PC-9 (cell line): ENCODE data around the gene TSACC. TPM values are rescaled to one million over a fixed set of nuclear protein-coding genes. Genes with fewer than 3 reads are reported as not detected.
A peak's percentile ranks its signal among the peaks of the same experiment; 100 is the strongest.

Experiments
- BruUV-seq: library from RNA; stranded (reverse); fragments of 400-500 nt; replicated peaks from 2 replicates; lab custom pipeline; 2021; lab: Mats Ljungman, UMichigan
- CTCF ChIA-PET: fragments of 300-600 bp; sonication (Branson Sonifier 250); formaldehyde crosslinking; loops from one replicate; lab custom pipeline; 2022; ENCODE audit warnings: antibody characterized with exemption; lab: Charles Lee
- POLR2A ChIA-PET: fragments of 300-600 bp; sonication (Branson Sonifier 250); formaldehyde crosslinking; loops from one replicate; lab custom pipeline; 2022; ENCODE audit warnings: antibody characterized with exemption; ENCODE audit not compliant: unreplicated experiment; lab: Charles Lee
- DNase-seq, 2 experiments: peaks; one replicate each; pipeline versions ENCODE4 v3.0.0 to v3.0.0-alpha.2; 2015 to 2022; ENCODE audit warnings: mixed read lengths in 1 of 2
- H2AFZ ChIP-seq: fragments of 200-600 bp; sonication (generic); 2 replicates; pipeline ENCODE4 v1.8.1; 2017; ENCODE audit warnings: antibody characterized with exemption
- H3F3A ChIP-seq: fragments of 200-600 bp; sonication (generic); 2 replicates; pipeline ENCODE4 v1.8.1; 2017; ENCODE audit warnings: antibody characterized with exemption, mild to moderate bottlenecking, low read depth; ENCODE audit not compliant: insufficient read depth
- H3K27ac ChIP-seq: fragments of 200-600 bp; sonication (generic); 2 replicates; pipeline ENCODE4 v1.6.1; 2016; ENCODE audit warnings: mixed run types
- H3K27me3 ChIP-seq: fragments of 200-600 bp; sonication (generic); 2 replicates; pipeline ENCODE4 v1.6.1; 2016; ENCODE audit warnings: low read depth, mixed run types; ENCODE audit not compliant: insufficient read depth
- H3K36me3 ChIP-seq: fragments of 200-600 bp; sonication (generic); 2 replicates; pipeline ENCODE4 v1.6.1; 2016; ENCODE audit warnings: low read depth, mixed run types
- H3K4me1 ChIP-seq: fragments of 200-600 bp; sonication (generic); replicated peaks from 2 replicates; pipeline ENCODE4 v1.6.1; 2016; ENCODE audit warnings: mixed run types; ENCODE audit not compliant: insufficient read depth
- H3K4me2 ChIP-seq: fragments of 200-600 bp; sonication (generic); 2 replicates; pipeline ENCODE4 v1.6.1; 2017; ENCODE audit warnings: mixed run types
- H3K4me3 ChIP-seq: fragments of 200-600 bp; sonication (generic); 2 replicates; pipeline ENCODE4 v1.6.1; 2016; ENCODE audit warnings: mixed run types
- H3K79me2 ChIP-seq: fragments of 200-600 bp; sonication (generic); 2 replicates; pipeline ENCODE4 v1.6.1; 2017; ENCODE audit warnings: low read depth, mixed run types
- H3K9me2 ChIP-seq: fragments of 200-600 bp; sonication (generic); 2 replicates; pipeline ENCODE4 v1.8.1; 2017; ENCODE audit warnings: mild to moderate bottlenecking; ENCODE audit not compliant: insufficient read depth
- H3K9me3 ChIP-seq: fragments of 200-600 bp; sonication (generic); 2 replicates; pipeline ENCODE4 v1.8.1; 2016; ENCODE audit warnings: low read depth; ENCODE audit not compliant: insufficient read depth
- H4K20me1 ChIP-seq: fragments of 200-600 bp; sonication (generic); 2 replicates; pipeline ENCODE4 v1.8.1; 2017; ENCODE audit not compliant: insufficient read depth
- EZH2 ChIP-seq: fragments of 200-600 bp; sonication (generic); IDR thresholded peaks from 2 replicates; pipeline ENCODE4 v1.8.0; 2017; ENCODE audit warnings: antibody characterized with exemption, low read depth
- intact Hi-C: fragments of 100-400 bp; cut with micrococcal nuclease; formaldehyde crosslinking; loops from one replicate; pipeline ENCODE4 v1.10.0; 2022; ENCODE audit not compliant: unreplicated experiment
- total RNA-seq: library from RNA; stranded (reverse); gene quantifications from 2 replicates; pipeline ENCODE4 v1.2.3, GENCODE V29; 2021
- TF ChIP-seq, protein P1 (sequence below): fragments of 200-600 bp; sonication (generic); conservative IDR thresholded peaks from 2 replicates; pipeline ENCODE4 v1.6.1; 2017; ENCODE audit warnings: mixed run types, antibody characterized with exemption, mild to moderate bottlenecking, moderate library complexity

The TSACC gene
- total RNA-seq, 1 experiment from 2014 or later = 1.3 TPM

DNA sequence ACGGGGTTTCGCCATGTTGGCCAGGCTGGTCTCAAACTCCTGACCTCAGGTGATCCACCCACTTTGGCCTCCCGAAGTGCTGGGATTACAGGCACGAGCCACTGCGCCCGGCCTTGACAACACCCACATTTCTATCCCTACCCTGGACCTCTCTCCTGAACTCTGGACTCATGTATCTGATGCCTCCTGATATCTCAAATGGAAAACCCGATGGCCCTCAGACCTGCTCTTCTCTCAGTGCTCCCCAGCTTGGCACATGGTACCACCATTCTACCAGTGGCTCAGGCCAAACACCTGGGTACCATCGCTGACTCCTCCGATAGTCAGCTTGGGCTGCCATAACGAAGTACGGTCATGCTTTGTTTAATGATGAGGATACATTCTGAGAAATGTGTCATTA is 22.2 kb downstream of the TSACC start:
- BruUV-seq = no TSS peak
- intact Hi-C loops = no loop called here

DNA sequence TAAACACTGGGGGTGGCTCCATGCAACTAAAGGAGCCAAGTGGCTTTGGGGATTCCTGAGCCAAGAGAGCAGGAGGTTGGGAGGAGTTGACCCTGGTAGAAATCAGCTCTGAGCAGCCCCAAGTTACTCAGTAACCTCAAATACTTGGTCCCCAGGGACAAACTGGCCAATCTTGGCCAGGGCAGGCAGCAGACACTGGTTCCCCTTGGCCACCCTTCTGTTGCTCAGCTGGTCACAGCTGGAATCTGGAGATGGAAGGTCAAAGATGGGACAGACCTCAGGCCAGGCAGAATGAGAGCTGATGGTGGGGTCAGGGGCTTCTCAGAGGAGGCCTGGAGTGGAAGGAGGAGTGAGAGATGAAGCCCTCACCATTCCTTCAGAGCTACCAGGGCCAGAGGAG is 27.4 kb downstream of the TSACC start:
- H3K9me2 ChIP-seq = no peaks in the 10 kb centered on the region
- TF ChIP-seq EZH2 = no peak
- TF ChIP-seq, protein P1, sequence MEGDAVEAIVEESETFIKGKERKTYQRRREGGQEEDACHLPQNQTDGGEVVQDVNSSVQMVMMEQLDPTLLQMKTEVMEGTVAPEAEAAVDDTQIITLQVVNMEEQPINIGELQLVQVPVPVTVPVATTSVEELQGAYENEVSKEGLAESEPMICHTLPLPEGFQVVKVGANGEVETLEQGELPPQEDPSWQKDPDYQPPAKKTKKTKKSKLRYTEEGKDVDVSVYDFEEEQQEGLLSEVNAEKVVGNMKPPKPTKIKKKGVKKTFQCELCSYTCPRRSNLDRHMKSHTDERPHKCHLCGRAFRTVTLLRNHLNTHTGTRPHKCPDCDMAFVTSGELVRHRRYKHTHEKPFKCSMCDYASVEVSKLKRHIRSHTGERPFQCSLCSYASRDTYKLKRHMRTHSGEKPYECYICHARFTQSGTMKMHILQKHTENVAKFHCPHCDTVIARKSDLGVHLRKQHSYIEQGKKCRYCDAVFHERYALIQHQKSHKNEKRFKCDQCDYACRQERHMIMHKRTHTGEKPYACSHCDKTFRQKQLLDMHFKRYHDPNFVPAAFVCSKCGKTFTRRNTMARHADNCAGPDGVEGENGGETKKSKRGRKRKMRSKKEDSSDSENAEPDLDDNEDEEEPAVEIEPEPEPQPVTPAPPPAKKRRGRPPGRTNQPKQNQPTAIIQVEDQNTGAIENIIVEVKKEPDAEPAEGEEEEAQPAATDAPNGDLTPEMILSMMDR = no peak
- ChIA-PET POLR2A (no interaction called here), CTCF (no interaction called here)
- H3K79me2 ChIP-seq = no peaks in the 10 kb centered on the region
- H3K36me3 ChIP-seq = no peaks in the 10 kb centered on the region
- no peaks in the 10 kb centered on the region for H3K27me3 ChIP-seq
- H3K4me3 ChIP-seq = no peak overlapping the region
- no peaks in the 10 kb centered on the region for H3K9me3 ChIP-seq
- H3K4me2 ChIP-seq = no peak overlapping the region
- DNase-seq = no peak
- intact Hi-C loops = no loop called here
- peaks cover 35% of the 10 kb centered on the region for H3K4me1 ChIP-seq
- BruUV-seq = no TSS peak
- H3F3A ChIP-seq = peaks cover 16% of the 10 kb centered on the region
- no peaks in the 10 kb centered on the region for H4K20me1 ChIP-seq
- no peak overlapping the region for H3K27ac ChIP-seq
- no peak overlapping the region for H2AFZ ChIP-seq

More for the DNA sequence above, 22.2 kb downstream of the TSACC start:
- H3K9me3 ChIP-seq = no peaks in the 10 kb centered on the region
- no peaks in the 10 kb centered on the region for H4K20me1 ChIP-seq
- no peak overlapping the region for H3K4me3 ChIP-seq
- H3K36me3 ChIP-seq = no peaks in the 10 kb centered on the region
- no peak overlapping the region for H2AFZ ChIP-seq
- no peak overlapping the region for H3K4me2 ChIP-seq
- no peaks in the 10 kb centered on the region for H3K79me2 ChIP-seq
- no peak for DNase-seq
- no peaks in the 10 kb centered on the region for H3K9me2 ChIP-seq
- no peaks in the 10 kb centered on the region for H3F3A ChIP-seq
- H3K4me1 ChIP-seq = peaks cover 9% of the 10 kb centered on the region; the same call in 1 of the 2 replicates
- TF ChIP-seq, protein P1 = no peak
- no peak for TF ChIP-seq EZH2
- ChIA-PET CTCF (interaction anchor here (0.6 kb wide), 1 partner anchor 15 kb away, joined by 4 read pairs; no protein-coding TSS in a partner anchor), POLR2A (no interaction called here)
- H3K27me3 ChIP-seq = no peaks in the 10 kb centered on the region
- no peak overlapping the region for H3K27ac ChIP-seq

DNA sequence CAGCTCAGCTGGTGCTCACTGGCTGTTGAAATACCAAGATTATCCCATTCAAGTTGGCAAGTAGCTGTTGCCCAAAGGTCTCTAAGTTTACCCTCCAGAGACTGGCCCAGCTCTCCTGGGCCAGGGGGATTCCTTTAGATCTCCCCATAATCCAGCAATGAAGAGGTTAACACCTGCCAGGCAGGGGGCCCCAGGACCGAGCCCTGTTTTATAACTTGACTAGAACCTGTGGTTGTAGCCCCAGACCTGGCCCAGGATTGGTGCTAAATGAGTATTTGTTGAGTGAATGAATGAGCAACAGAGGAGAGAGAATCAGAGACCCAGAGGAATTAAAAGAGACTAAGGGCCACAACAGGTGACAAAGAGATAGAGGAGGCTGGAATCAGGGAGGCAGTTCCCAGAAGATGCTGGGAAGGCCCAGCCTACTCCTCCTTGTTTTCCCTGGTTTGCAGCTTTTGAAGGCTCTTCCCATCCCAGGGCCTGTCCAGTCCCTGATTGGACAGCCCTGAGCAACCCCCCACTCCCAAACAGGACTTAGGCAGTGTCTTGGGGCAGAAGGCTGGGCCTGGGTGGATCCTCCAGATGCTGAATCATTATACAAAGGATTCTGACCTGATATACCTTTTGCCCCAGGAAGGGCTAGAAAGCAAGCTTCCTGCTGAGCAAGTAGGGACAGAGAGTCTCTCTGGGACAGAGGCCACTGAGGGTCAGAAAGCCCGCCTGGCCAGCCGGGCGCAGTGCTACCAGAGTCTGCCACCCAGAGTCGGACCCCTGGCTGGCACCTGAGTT is 28.2 kb downstream of the TSACC start:
- H3K9me3 ChIP-seq = no peaks in the 10 kb centered on the region
- H3K79me2 ChIP-seq = no peaks in the 10 kb centered on the region
- H3K4me1 ChIP-seq = peaks cover 39% of the 10 kb centered on the region
- no peak overlapping the region for H3K27ac ChIP-seq
- H3K9me2 ChIP-seq = no peaks in the 10 kb centered on the region
- no peak overlapping the region for H2AFZ ChIP-seq
- BruUV-seq = no TSS peak
- ChIA-PET CTCF (interaction anchor here (1.0 kb wide), 1 partner anchor 13 kb away, joined by 10 read pairs; no protein-coding TSS in a partner anchor), POLR2A (no interaction called here)
- no peak for TF ChIP-seq EZH2
- TF ChIP-seq, protein P1 = no peak
- H3F3A ChIP-seq = peaks cover 16% of the 10 kb centered on the region
- H3K4me3 ChIP-seq = no peak overlapping the region
- DNase-seq = no peak
- intact Hi-C loops = no loop called here
- no peaks in the 10 kb centered on the region for H3K36me3 ChIP-seq
- peak overlapping the region; percentile 26 for H3K4me2 ChIP-seq
- no peaks in the 10 kb centered on the region for H4K20me1 ChIP-seq
- no peaks in the 10 kb centered on the region for H3K27me3 ChIP-seq
